ENCODE measurements around the gene ELFN2. TPM values are rescaled to one million over a fixed set of nuclear protein-coding genes. Genes with fewer than 3 reads are reported as not detected.

ELFN2 gene
- polyA plus RNA-seq, 3 donors, result 0.01 TPM; not detected in 2

DNA sequence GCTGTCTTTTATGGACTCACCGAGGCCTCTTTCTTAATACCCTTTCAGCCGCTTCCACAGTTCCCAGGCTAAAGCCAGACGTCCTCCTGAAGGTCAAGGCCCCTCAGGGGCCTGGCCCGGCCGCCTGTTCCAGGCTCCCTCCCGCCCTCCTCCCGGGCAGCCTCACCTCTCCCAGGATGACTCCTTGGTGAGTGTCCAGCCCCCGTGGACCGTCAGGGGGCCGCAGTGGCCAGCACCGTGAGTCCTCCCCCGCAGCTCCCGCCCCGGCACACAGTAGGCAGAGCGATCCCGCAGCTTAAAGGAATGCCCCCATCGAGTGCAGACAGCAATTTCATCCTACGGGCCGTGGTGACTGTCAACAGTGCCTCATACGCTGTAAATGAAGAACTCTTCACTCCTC, 32.9 kb downstream of the ELFN2 start:
- Histone ChIP-seq H3K9me3 (replicated peaks in 1 of 2; ENCODE audit: control insufficient read depth in 1 of 2, insufficient read depth in 1 of 2, low read length in 2 of 2) (no peaks in the 10 kb centered on the region), H4K20me1 (ENCODE audit: insufficient read depth, low read length) (no peaks in the 10 kb centered on the region), H2AFZ (ENCODE audit: insufficient read depth, low read depth, low read length, poor library complexity, severe bottlenecking) (no peak overlapping the region), H3K79me2 (ENCODE audit: insufficient read depth, low read length) (no peaks in the 10 kb centered on the region), H3K4me1 (ENCODE audit: control insufficient read depth in 1 of 2, insufficient read depth in 2 of 2, low read length in 2 of 2) (no peaks in the 10 kb centered on the region), H3K9ac (ENCODE audit: insufficient read depth, low read length, poor library complexity, severe bottlenecking) (no peak overlapping the region), H3K36me3 (replicated peaks in 1 of 2; ENCODE audit: control insufficient read depth in 1 of 2, insufficient read depth in 2 of 2, low read length in 2 of 2) (no peaks in the 10 kb centered on the region), H3K4me2 (replicated peaks; ENCODE audit: extremely low read depth, low read length, poor library complexity, severe bottlenecking) (no peak overlapping the region), H3K27me3 (ENCODE audit: control insufficient read depth in 2 of 2, insufficient read depth in 2 of 2, low read length in 2 of 2) (no peaks in the 10 kb centered on the region), H3K4me3 (replicated peaks in 1 of 3; ENCODE audit: low read depth in 2 of 3, low read length in 3 of 3) (no peak overlapping the region), H3K27ac (ENCODE audit: low read depth in 1 of 2, low read length in 2 of 2) (no peak overlapping the region)
- H3K36me3 Mint-ChIP-seq, result no peaks in the 10 kb centered on the region
- WGBS (ENCODE audit: insufficient coverage), result 89% methylated on average over 19 of the region's 20 CpGs
- intact Hi-C loops (cut with micrococcal nuclease), result no loop called here
- peaks cover 6 to 17% (median 10%) of the 10 kb centered on the region in 3 donors for H3K27me3 Mint-ChIP-seq (ENCODE audit: low read depth in 3 of 3)
- no peak overlapping the region for H3K4me3 Mint-ChIP-seq
- no peak for DNase-seq
- TF ChIP-seq, protein P1, sequence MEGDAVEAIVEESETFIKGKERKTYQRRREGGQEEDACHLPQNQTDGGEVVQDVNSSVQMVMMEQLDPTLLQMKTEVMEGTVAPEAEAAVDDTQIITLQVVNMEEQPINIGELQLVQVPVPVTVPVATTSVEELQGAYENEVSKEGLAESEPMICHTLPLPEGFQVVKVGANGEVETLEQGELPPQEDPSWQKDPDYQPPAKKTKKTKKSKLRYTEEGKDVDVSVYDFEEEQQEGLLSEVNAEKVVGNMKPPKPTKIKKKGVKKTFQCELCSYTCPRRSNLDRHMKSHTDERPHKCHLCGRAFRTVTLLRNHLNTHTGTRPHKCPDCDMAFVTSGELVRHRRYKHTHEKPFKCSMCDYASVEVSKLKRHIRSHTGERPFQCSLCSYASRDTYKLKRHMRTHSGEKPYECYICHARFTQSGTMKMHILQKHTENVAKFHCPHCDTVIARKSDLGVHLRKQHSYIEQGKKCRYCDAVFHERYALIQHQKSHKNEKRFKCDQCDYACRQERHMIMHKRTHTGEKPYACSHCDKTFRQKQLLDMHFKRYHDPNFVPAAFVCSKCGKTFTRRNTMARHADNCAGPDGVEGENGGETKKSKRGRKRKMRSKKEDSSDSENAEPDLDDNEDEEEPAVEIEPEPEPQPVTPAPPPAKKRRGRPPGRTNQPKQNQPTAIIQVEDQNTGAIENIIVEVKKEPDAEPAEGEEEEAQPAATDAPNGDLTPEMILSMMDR (IDR thresholded peaks at IDR 0.05), result no peak
- H3K4me1 Mint-ChIP-seq, result no peaks in the 10 kb centered on the region
- no peaks in the 10 kb centered on the region for H3K9me3 Mint-ChIP-seq
- no peak overlapping the region for H3K27ac Mint-ChIP-seq

DNA sequence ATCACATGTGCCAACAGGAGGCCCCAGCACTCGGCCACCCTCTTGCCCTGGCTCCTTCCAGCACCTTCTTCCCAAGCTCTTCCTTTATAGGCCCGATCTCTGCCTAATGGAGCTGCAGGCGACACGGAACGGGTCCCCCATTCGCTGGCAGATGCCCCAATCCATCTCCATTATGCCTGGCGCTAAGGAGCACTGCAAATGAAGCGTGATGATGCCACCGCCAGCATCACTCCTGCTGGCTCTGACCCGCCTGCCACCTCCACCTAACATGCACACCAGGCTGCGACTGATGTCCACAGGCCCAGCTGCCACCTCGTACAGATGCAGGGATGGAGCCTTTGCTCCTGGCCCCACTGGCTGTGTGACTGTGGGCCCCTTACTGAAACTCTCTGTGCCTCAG, 33.5 kb downstream of the ELFN2 start:
- Histone ChIP-seq H3K36me3 (replicated peaks in 1 of 2; ENCODE audit: control insufficient read depth in 1 of 2, insufficient read depth in 2 of 2, low read length in 2 of 2) (no peaks in the 10 kb centered on the region), H3K4me2 (replicated peaks; ENCODE audit: extremely low read depth, low read length, poor library complexity, severe bottlenecking) (no peak overlapping the region), H3K79me2 (ENCODE audit: insufficient read depth, low read length) (no peaks in the 10 kb centered on the region), H3K4me3 (replicated peaks in 1 of 3; ENCODE audit: low read depth in 2 of 3, low read length in 3 of 3) (no peak overlapping the region), H3K27me3 (ENCODE audit: control insufficient read depth in 2 of 2, insufficient read depth in 2 of 2, low read length in 2 of 2) (no peaks in the 10 kb centered on the region), H2AFZ (ENCODE audit: insufficient read depth, low read depth, low read length, poor library complexity, severe bottlenecking) (no peak overlapping the region), H3K9me3 (replicated peaks in 1 of 2; ENCODE audit: control insufficient read depth in 1 of 2, insufficient read depth in 1 of 2, low read length in 2 of 2) (no peaks in the 10 kb centered on the region), H3K9ac (ENCODE audit: insufficient read depth, low read length, poor library complexity, severe bottlenecking) (no peak overlapping the region), H3K27ac (ENCODE audit: low read depth in 1 of 2, low read length in 2 of 2) (no peak overlapping the region), H3K4me1 (ENCODE audit: control insufficient read depth in 1 of 2, insufficient read depth in 2 of 2, low read length in 2 of 2) (no peaks in the 10 kb centered on the region), H4K20me1 (ENCODE audit: insufficient read depth, low read length) (no peaks in the 10 kb centered on the region)
- Mint-ChIP-seq H3K27ac (no peak overlapping the region), H3K36me3 (no peaks in the 10 kb centered on the region), H3K4me3 (no peak overlapping the region), H3K4me1 (no peaks in the 10 kb centered on the region), H3K27me3 (ENCODE audit: low read depth in 3 of 3) (peaks cover 7 to 19% (median 8%) of the 10 kb centered on the region in 3 donors), H3K9me3 (no peaks in the 10 kb centered on the region)
- DNase-seq, result no peak
- TF ChIP-seq, protein P1 (IDR thresholded peaks at IDR 0.05), result no peak
- intact Hi-C loops (cut with micrococcal nuclease), result no loop called here
- WGBS (ENCODE audit: insufficient coverage), result 97% methylated on average over 12 of the region's 12 CpGs
